Measurements from ENCODE around the gene PSMG4.

DNA sequence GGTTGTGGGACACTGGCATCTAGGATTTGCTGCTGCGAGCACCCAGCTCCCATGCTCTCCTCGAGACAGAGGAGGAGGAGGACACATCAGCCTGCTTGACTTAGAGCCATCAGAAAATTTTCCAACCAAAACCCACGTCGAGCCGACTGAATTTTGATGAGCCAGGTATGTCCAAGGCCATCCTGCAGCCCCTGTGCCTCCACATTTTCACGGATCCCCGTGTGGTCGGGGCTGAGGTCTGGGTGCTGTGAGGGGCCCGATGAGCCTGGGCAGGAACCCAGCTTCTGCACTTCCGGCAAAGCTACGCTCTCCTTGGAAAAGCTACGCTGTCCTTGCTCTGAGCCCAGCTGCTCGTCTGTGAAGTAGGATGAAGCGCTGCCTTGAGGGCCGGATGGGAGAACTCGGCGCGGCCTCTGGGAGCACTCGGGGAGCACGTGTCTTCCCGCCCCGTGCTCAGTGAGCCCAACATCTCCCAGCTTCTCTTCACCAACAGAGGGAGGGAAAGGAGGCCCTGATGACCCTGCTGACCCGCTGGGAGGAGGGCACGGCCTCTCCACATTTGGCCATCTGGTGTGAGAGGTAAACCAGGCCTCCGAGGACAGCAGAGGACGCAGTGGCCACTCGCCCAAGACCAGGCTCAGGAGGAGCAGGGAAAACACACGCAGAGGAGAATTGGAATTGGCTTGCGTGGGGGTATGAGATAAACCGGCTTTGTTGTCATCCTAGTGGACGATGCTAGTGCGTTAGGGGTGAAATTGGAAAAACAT is 33.9 kb downstream of the PSMG4 start:
- TF ChIP-seq CTCF (IDR thresholded peaks at IDR 0.05; ENCODE audit: low read depth, low read length) (no peak), EZH2phosphoT487 (IDR thresholded peaks at IDR 0.05; ENCODE audit: low read depth) (no peak)

Measured in OCI-LY3 (cell line).